Renal cortex interstitium (tissue), 11 donors: ENCODE results near the gene NDC1. TPM values are rescaled to one million over a fixed set of nuclear protein-coding genes. Genes with fewer than 3 reads are reported as not detected.

Experiments
- DNase-seq, 11 donors: peaks; one replicate each; pipeline ENCODE4 v3.0.0-alpha.2; 2013; ENCODE audit warnings: low read depth in 9 of 11, low spot score in 4 of 11; ENCODE audit errors: extremely low read depth in 1 of 11
- polyA plus RNA-seq, 3 donors: library from polyadenylated mRNA; unstranded; fragments of 120-200 nt; gene quantifications; one replicate each; pipeline ENCODE4 v1.2.1, GENCODE V29; 2013; ENCODE audit not compliant: insufficient read length in 3 of 3

NDC1 gene
- polyA plus RNA-seq, 3 donors: 26.8 to 33.6 (median 28.7) TPM

DNA sequence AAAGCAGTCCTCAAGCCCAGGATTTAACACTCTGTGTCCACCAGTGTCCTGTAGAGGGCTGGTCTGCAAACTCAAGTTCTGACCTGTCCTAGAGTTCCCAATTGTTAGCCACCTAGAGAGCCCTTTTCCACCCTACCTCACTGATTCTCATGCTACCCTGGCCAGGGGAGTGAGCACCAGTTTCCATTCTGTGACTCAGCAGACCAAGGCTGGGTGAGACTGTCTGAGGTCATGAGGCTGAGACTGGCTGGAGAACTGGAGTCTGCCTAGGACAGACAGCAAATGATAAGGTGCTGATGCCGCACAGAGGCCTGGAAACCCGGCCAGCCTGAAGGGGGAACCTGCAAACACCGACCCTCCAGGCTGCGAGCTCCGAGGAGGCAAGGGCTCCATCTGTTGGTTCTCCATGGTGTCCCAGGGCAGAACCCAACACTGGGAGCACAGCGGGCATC lies 112.8 kb downstream of the NDC1 start:
- DNase-seq: no peak

DNA sequence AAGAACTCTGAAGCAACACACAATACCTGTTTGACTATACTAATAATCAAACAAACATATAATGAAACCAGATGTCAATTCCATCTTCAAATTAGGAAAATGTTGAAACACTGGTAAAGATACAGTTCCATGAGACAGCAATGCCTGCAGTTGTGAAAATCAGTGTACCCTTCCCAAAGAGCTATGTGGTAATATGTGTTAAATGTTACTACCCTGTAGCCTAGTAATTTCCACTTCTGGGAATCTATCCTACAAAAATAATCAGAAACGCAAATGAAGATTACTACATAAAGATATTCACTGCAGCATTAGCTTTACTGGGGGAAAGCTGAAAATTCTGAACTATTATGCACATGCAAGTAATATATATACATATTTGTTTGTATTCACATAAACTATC lies 116.1 kb downstream of the NDC1 start:
- DNase-seq: no peak

GRCh38 chr1:53721088-53721487 lies 117.0 kb downstream of the NDC1 start:
- DNase-seq: no peak

DNA sequence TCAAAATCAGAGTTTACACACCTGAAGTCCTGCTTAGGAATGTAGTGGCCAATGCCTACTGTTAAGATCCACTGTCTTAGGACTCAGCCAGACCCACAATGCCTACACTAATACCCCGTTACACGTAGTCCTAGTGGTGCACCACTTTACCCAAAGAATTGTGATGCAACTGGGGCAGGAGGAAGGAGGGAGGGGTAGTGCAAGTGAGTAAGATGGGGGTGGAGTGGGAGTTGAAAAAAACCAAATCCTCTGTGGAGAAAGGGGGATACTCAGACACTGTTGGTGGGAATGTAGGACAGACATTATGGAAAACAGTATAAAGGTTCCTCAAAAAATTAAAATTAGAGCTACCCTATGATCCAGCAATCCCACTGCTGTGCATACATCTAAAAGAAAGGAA lies 118.6 kb downstream of the NDC1 start:
- DNase-seq: no peak

GRCh38 chr1:53718443-53718842 lies 119.7 kb downstream of the NDC1 start:
- DNase-seq: no peak

- DNase-seq: no peak
Observed at GRCh38 chr1:53717025-53717804, 120.9 kb downstream of the NDC1 start.

GRCh38 chr1:53716150-53716549 lies 121.9 kb downstream of the NDC1 start:
- no peak for DNase-seq

DNA sequence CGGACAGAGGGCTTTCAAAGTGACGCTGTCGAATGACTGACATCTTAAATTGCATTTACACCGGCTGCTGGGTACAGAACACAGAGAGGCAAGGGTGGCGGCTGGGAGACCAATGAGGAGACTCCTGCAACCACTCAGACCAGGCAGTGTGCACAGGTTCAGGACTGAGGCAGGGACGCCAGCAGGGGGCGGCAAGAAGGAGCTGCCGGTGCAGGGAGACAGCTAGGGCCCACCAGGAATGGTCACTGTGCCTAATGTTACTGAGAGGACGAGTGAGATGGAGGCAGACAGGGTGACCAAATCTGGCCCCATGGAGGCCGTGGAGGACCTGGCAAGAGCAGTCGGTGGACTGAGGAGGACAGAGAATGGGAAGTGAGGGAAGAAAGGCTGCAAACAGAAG lies 122.6 kb downstream of the NDC1 start:
- no peak for DNase-seq

Other genes starting within 250 kb of the NDC1 start
- gene GLIS1, start 99.1 kb downstream of the NDC1 start, polyA plus RNA-seq: 1 to 10 TPM; 2.2 to 4.8 (median 3.2) TPM
- 10 to 100 TPM; 31.5 to 33.4 (median 32.8) TPM for gene YIPF1, start 51.5 kb upstream of the NDC1 start, polyA plus RNA-seq
- gene DIO1, start 55.9 kb upstream of the NDC1 start, polyA plus RNA-seq: 1 to 10 TPM; 5.1 to 6.4 (median 5.8) TPM
- gene IFT25, start 107.4 kb upstream of the NDC1 start, polyA plus RNA-seq: 10 to 100 TPM; 44.7 to 56.1 (median 53.2) TPM
- gene LRRC42, start 108.1 kb upstream of the NDC1 start, polyA plus RNA-seq: 10 to 100 TPM; 38.2 to 46.2 (median 44.7) TPM
- gene LDLRAD1, start 179.9 kb upstream of the NDC1 start, polyA plus RNA-seq: under 1 TPM in 1 of 3 donors, not detected in 2; 0.07 TPM
- gene TMEM59, start 214.9 kb upstream of the NDC1 start, polyA plus RNA-seq: 100 to 1,000 TPM; 307 to 370 (median 331) TPM
- gene TCEANC2, start 215.3 kb upstream of the NDC1 start, polyA plus RNA-seq: 1 to 10 TPM; 7.7 to 9.2 (median 8.5) TPM